Measurements from ENCODE around the gene LPP.

DNA sequence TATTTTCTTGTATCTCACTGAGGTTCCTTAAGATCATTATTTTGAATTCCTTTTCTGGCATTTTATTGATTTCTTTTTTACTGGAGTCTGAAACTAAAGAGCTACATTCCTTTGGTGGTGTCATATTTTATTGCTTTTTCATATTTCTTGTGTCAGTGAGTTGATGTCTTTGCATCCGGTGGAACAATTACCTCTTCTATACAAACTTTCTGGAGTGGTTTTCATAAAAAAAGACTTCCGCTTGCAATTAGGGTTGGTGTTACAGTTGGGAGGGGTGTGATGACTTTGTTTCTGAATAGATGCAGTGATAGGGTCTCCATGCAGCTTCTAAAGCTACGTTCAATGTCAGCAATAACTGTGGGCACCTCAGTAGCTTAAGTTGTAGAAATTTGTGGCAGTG lies 181.7 kb downstream of the LPP start:
- TF ChIP-seq POLR2A (IDR thresholded peaks at IDR 0.05; ENCODE audit: low read length): no peak
- no peak for TF ChIP-seq GATA1 (IDR thresholded peaks at IDR 0.05; ENCODE audit: low read depth, low read length)
